GM23338 (cell line): ENCODE measurements around the gene CYP4F8.

Source experiments
- CREB1 ChIP-seq: fragments of 250-450 bp; sonication (Bioruptor Pico); IDR thresholded peaks from 2 replicates; pipeline ENCODE4 v1.5.0; 2020; ENCODE audit warnings: low read depth, mild to moderate bottlenecking, moderate library complexity
- CTCF ChIP-seq, 2 experiments: fragments of 200-600 bp in 1 of 2; sonication (generic) in 1 of 2; conservative IDR thresholded peaks; 2 replicates each; pipeline versions ENCODE4 v1.5.1 to v1.6.1; 2016 to 2017; ENCODE audit warnings: antibody characterized with exemption in 2 of 2, low read depth in 2 of 2, mild to moderate bottlenecking in 2 of 2, moderate library complexity in 1 of 2
- EZH2 ChIP-seq: fragments of 200-600 bp; sonication (generic); IDR thresholded peaks from one replicate; pipeline ENCODE4 v1.8.0; 2017; ENCODE audit warnings: antibody characterized with exemption, mild to moderate bottlenecking, low read depth; ENCODE audit not compliant: unreplicated experiment
- POLR2AphosphoS5 ChIP-seq: IDR thresholded peaks from 2 replicates; pipeline ENCODE4 v1.6.1; 2016; ENCODE audit warnings: antibody characterized with exemption, low read depth
- REST ChIP-seq: IDR thresholded peaks from one replicate; pipeline ENCODE4 v1.6.1; 2018; ENCODE audit warnings: antibody characterized with exemption; ENCODE audit not compliant: unreplicated experiment

- TF ChIP-seq CTCF (conservative IDR thresholded peaks at IDR 0.05; ENCODE audit: low read depth in 2 of 2) (peak; percentile 68 to 79), EZH2 (no peak), POLR2AphosphoS5 (no peak), CREB1 (CRISPR knock-in tag) (no peak), REST (no peak)
These were observed 14.2 kb downstream of the CYP4F8 start for GRCh38 chr19:15629003-15629880.
